DMS 273 (cell line): Measurements from ENCODE around the gene EMC6.
"Not testable (repeated sequence)": the region's sequence is repeated elsewhere in the genome, so short reads cannot be mapped to it uniquely, and the experiment has no call there.

Experiments used
- DNase-seq: peaks from one replicate; lab custom pipeline; 2025; ENCODE audit not compliant: unreplicated experiment; lab: John Stamatoyannopoulos, UW

The EMC6 gene

DNA sequence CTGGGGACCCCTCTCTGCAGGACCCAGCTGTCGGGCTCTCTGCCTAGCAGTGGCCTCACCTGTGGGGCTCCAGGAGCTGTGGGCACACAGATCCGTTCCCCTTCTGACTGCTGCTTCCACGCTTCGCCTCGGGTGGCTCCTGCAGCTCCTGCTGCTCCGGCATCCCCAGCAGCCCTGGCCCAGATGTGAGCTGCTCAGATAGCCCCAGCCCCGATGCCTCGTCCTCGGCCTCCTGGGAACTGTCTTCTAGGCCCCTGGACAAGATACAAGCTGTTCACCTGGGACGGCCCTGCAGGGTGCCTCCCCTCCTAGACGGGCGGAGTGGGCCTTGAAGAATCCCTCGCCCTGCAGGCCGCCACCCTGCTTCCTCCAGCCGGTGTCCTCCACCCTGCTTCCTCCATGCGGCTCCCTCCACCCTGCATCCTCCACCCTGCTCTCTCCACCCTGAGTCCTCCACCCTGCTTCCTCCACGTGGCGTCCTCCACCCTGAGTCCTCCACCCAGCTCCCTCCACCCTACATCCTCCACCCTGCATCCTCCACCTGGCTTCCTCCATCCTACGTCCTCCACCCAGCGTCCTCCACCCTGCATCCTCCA lies 11.0 kb downstream of the EMC6 start:
- DNase-seq, result no peak

DNA sequence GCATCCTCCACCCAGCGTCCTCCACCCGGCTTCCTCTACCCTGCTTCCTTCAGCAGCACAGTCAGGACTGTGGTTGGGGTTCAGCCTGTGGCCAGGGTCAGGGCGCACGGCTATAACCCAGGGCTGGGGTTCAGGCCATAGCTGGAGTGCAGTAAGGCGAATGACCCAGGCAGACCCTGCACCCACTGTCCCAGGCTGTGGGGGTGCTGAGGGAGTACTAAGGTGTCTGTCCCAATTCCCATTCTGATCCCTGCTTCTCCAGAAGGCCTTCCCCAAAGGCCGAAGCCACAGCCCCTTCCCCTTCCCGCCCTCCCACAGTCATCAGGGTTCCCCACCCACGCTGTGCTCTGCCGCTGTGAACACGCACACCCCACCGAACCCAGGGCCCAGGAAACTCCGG lies 12.4 kb downstream of the EMC6 start:
- DNase-seq, result no peak

DNA sequence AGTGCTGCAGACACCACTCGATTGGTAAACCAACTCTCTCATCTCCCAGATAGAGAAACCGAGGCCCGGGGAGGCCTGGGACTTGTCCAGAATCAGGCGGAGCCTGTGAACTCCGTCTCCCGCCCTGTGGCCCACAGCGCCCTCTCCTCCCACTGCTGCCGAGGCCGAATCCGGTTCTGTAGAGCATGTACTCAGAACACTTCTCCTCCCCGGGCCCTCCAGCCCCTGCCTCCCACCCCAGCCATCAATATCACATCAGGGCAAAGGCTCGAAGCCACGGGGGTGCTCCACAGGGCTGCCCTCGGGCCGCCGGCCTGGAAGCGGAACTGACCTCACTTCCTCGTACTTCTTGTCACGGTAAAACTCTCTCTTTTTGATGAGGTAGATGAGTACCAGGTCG lies 13.0 kb downstream of the EMC6 start:
- DNase-seq, result no peak

DNA sequence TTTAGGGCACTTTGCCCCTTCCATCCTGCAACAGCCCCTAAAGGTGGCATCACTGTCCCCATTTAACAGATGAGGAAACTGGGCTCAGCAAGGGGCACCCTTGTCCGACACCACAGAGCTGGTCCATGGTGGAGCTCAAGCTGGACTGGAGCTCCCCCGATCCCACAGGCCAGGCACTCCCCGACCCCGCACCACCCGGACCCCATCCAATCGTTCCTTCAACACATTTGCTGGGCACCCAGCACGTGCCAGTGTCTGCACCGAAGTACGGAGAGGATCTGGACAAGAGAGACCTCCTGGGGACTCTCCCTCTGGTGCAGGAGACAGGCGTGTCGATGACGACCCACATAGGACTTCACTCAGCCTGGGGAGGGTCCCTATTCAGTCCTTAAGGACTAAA lies 13.4 kb downstream of the EMC6 start:
- no peak for DNase-seq

DNA sequence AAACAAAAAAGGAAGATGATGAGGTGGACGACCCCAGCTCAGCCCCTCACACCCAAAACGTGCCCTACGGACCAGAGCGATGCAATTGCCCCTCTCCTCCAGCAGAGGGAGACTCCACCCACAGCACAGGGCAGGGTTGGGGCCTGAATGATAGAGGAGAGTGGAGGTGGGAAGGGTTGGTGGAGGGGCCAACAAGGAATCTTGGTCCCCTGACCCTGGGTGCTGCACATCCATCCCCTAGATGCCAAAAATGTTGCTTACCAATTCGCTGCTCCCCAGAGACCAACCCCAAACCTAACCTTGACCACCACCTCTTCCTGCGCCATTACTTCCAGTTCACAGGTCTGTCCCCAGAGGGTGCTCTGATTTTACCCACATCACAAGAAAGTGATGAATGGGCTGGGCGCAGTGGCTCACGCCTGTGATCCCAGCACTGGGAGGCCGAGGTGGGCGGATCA lies 14.5 kb downstream of the EMC6 start:
- peak; percentile 64 for DNase-seq

DNA sequence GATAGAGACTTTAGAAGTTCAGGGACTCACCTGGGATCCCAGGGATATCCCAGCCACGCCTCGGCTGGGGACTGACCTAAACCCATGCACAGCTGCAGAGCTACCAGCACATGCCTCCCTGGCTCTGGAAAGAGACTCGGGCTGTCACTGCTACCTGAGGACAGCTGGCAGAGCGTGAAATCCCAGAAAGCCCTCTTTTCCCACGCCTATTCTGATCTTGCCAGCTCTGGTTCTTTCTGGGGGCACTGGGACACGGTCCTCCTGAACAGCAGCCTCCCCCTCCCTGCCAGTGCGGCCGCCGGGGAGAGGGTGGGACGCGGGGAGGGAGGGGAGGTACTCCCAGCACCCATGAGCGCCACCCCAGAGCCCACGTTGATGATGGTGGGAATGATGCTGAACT lies 16.6 kb downstream of the EMC6 start:
- DNase-seq, result no peak

DNA sequence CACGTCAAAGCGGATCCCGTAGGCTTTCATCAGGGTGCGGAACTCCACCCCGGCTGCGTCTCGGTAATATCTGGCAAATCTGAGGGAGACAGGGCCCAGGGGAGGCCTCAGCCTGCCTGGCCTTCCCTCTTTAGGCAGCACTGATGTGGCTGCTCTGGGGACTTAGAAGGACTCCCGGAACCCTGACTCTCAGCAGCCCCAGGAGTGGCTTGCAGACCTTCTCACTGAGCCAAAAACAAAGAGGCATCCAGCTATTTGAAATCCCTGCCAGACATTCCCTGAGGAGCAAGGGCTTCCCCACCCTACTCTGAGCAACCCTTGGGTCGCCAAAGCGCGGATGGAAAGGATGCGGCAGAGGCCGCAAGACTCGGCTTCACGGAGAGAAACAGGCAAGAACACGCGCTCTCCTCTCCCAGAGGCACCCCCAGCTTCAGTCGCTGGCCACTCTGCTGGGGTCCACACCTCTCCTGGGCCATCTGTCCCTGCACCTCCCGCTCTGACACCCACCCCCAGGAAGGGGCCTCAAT lies 19.5 kb downstream of the EMC6 start:
- no peak for DNase-seq

DNA sequence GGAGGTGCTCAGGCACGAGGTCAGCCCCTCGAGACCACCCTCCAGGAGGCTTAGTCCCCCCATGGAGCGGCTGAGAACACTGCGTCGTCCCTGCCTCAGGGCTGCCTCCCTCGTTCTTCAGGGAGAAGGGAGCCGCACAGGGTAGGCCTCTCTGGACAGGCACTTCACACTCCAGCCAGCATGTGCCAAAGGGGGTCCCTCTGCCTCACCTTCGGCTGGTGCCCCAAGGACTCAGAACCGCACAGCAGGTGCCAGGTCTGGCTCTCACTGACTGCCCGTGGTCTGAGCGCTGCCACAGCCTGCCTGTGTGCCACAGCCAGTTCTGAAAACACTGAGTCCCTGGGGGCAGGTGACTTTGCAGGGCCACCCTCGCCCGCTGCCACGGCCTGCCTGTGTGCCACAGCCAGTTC lies 20.2 kb downstream of the EMC6 start:
- DNase-seq, result no peak

DNA sequence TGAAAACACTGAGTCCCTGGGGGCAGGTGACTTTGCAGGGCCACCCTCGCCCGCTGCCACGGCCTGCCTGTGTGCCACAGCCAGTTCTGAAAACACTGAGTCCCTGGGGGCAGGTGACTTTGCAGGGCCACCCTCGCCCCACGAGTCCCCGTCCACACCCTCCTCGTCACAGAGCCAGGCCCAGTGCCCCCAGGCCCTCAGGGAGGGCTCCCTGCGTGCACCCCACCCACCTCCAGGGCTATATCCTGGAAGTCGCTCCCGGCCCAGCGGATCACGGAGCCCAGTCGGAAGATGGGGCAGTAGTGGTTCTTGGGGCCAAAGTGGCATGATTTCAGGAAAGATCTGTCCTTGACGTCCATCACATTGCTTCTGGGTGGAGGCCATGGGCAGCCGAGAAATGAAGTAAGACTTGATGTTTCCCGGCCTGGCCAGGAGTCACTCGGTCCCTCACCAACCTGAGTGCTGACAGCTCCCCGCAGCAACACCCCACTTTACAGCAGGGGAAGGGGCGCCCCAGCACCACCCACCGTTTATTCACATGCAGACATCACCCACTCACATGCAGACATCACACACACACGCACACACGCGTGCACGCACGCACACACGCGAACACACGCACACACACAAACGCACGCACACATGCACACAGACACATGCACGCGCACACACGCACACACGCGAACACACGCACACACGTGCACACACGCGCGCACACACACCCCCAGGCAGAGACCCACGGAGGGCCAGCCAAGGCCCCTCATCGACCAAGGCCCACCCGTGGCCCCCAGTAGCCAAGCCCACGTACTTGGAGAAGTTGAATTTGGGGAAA lies 20.9 kb downstream of the EMC6 start:
- DNase-seq, result no peak

DNA sequence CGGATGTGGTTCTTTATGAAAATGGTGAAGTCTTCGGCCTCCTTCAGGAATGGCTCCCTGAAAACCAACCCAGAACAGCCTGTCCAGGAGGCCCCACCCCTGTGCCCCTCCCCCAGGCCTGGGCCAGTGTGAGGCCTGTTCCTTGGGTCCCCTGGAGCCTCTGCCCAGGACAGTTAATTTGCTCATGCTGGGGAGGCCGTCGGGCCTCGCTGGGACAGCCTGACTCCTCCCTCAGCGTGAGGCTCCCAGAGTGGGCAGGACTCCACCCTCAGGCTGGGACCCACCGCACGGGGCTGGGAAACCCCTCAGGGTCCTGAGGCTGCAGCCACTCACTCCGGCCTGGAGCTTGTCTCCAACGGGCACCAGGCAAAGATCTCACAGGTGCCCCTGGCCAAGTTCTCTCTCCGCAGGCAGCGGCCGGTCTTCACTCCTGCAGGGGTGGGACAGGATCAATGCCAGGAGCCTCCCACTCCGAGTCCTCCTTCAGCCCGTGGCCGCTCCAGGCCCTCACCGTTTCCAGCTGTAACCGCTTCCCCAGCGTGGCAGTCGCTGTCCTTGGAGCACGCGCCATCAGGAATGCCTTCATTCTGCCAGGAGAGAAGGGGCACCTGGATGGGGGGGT lies 21.6 kb downstream of the EMC6 start:
- DNase-seq, result no peak

DNA sequence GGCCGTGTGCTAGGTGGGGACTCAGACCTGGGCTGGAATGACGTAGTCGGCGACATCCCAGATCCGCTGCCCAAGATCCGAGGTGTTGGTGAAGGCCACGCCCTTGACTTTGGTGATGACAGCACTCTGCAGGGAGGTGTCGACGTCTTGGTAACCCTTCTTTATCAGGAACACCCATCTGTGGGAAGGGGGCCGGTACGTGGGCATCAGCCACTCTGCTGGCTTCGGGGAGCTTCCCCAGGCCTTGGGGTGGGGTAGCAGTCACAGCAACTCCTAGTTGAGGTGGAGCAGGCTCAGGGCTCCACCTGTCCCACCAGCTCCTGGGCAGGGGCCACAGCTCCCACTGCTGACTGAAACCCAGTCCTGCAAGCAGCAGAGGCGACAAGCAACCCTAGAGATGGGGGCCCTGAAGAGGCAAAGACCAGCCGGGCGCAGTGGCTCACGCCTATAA lies 23.0 kb downstream of the EMC6 start:
- no peak for DNase-seq

DNA sequence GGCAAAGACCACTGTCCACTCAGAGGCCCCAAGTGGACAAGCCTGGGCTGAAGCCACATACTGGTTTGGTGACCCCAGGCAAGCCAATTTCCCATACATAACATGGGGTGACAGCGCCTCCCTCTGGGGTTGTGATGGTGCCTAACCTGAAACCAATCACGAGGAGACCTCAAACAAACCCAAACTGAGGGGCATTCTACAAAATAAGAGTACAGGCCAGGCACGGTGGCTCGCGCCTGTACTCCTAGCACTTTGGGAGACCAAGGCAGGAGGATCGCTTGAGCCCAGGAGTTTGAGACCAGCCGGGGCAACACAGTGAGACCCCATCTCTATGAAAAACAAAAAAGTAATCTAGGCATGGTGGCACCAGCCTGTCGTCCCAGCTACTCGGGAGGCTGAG lies 23.7 kb downstream of the EMC6 start:
- DNase-seq, result no peak

DNA sequence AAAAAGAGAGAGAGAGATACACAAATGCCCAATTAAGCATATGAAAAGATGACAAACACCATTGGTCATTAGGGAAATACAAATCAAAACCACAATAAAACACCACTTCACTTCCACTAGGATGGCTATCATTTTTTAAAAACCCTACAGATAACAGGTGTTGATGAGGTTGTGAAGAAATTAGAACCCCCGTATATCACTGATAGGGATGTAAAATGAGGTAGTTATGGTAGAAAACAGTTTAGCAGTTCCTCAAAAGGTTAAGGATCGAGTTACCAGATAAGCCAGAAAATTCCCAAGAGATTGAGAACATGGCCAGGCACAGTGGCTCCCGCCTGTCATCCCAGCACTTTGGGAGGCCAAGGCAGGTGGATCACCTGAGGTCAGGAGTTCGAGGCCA lies 24.5 kb downstream of the EMC6 start:
- DNase-seq, result no peak

DNA sequence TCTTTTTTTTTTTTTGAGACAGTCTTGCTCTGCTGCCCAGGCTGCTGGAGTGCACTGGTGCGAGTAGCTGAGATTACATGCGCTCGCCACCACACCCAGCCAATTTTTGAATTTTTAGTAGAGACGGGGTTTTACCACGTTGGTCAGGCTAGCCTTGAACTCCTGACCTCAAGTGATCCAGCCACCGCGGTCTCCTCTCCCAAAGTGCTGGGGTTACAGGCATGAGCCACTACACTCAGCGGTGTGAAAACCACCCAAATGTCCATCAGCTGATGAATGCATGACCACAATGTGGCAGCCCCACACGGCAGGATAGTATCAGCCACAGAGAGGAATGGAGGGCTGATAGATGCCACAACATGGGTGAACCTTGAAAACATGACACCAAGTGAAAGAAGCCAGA lies 25.2 kb downstream of the EMC6 start:
- no peak for DNase-seq

DNA sequence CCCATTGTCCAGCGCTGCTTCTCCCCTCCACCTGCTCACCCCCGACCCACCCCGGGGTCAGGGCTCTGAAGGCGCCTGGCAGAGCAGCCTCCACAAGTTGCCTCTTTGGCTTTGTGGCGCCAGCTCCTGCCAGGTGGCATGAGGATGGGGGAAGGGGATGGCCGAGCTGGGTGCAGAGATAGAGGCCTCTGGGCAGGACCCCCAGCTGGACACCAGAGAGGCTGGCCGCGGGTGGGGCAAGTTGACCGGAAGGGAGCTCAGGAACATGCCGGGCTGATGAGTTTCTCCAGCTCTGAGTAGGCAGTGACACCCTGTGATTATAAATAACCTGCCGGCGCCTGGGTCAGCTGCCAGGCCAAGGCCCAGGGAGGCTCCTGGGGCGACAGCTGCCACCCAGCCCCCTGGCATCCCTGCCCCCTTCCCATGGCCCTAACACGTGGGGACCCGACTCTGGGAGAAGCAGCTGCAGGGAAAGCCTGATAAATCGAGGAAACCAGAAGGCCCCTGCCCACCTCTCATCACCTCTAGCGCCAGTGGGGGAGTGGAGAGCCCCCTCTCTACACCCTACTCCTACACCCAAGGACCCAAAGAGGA lies 26.6 kb downstream of the EMC6 start:
- DNase-seq, result peak; percentile 71

DNA sequence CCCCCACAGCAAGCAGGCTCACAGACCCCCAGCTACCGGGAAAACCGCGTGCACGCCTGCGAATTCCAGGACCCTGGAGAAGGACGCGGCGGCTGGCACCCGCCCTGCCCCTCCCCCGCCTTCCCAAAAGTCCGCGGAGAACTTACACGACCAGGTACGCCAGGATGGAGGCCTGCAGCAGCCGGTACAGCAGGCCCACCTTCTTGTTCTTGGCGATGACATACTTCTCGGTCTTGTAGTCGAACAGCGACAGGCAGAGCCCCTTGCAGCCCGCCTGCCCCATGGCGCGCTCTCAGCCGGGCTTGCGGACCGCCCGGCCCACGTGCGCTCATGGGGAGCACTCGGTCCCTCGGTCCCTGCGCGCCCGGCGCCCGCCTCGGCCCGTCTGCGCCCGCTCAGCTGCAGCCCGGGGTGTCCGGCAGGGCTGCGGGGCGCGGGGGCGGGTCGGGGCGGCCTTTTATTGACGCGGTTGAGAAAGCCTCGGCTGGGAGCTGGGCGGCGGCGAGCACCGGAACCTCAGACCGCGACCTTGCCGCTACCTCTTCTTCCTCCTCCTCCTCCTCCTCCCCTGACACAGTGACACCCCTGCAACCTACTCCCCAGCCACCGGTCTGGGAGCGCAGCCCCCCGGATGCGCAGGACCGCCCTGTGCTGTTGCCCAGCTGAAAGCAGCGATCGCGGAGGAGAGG lies 27.3 kb downstream of the EMC6 start, which contains the start of gene P2RX5:
TSS of gene P2RX5 (minus strand) at position 433 of the 689 bp plus-strand sequence. CDS start at position 283, 150 bp downstream.
- peak; percentile 69 for DNase-seq

DNA sequence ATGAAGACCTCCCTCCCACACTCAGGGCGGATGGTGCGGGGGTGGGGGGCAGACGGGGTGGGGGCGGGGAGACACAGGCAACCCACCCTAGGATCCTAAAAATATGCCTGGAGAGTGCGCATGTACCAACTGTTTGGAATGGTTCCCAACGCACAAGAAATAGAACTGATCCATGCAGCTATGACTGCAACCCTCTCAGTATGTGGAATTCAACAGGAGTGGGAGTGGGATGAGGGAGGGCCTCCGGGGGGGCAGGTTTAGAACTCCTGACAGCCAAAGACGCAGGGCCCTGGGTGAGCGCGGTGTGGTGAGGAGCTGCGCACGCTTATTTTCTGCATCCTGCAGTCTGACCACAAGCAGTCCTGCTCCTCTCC lies 28.5 kb downstream of the EMC6 start:
- DNase-seq, result no peak

DNA sequence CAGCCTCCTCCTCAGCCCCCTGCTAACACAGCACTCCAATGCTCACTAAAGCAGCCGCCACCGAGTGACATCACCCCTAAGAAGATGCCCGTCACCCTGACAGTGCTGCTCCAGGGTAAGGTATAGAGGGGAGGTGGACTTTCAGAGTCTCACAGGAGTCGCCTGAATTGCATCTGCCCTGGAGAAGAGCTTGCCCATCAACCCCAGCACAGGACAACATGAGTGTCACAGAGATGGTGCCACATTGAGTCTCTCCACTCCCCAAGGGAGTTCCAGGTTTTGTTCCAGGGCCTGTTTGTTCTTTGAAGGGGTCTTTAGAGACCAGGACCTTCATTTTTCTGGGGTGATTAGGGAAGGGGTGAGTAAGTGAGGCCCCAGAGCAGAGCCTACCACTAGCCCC lies 29.5 kb downstream of the EMC6 start:
- no peak for DNase-seq

DNA sequence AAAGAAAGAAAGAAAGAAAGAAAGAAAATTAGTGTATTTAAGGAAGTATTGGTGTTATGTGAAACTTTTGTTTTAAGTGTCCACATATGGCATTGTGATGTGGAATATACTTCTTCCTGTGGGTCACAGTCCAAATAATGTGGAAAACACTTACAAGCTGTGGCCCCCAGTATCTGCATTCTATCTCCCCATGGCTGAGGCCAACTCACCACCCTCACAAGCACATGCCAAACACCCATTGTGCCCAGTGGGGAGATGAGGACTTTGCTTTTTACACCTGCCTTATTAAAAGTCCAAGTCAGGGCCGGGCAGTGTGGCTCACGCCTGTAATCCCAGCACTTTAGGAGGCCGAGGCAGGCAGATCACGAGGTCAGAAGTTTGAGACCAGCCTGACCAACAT lies 31.3 kb downstream of the EMC6 start:
- DNase-seq, result no peak

DNA sequence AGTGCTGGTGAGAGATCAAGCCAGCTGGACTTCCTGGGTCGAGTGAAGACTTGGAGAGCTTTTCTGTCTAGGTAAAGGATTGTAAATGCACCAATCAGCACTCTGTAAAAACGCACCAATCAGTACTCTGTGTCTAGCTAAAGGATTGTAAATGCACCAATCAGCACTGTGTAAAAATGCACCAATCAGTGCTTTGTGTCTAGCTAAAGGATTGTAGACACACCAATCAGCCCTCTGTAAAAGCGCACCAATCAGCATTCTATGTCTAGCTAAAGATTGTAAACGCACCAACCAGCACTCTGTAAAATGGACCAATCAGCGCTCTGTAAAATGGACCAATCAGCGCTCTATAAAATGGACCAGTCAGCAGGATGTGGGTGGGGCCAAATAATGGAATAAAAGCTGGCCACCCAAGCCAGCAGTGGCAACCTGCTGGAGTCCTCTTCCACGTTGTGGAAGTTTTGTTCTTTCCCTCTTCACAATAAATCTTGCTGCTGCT lies 33.5 kb downstream of the EMC6 start:
- not testable (repeated sequence) for DNase-seq
